ENCODE measurements around the gene BATF.

The BATF gene

GRCh38 chr14:75495399-75495798 is 26.9 kb upstream of the BATF start:
- Histone ChIP-seq H3K9me3 (ENCODE audit: severe bottlenecking) (no peaks in the 10 kb centered on the region), H3K36me3 (ENCODE audit: low read depth) (no peaks in the 10 kb centered on the region), H3K27ac (ENCODE audit: poor library complexity, severe bottlenecking) (no peak overlapping the region), H3K4me3 (ENCODE audit: severe bottlenecking) (no peak overlapping the region), H3K27me3 (ENCODE audit: insufficient read depth, poor library complexity, severe bottlenecking) (no peaks in the 10 kb centered on the region), H3K4me1 (ENCODE audit: insufficient read depth, poor library complexity, severe bottlenecking) (no peaks in the 10 kb centered on the region)
- TF ChIP-seq CTCF (IDR thresholded peaks at IDR 0.05; ENCODE audit: poor library complexity, severe bottlenecking) = no peak
- DNase-seq (ENCODE audit: low spot score) (no peak), ATAC-seq (ENCODE audit: low read depth) (no peak)

- no peak for ATAC-seq (ENCODE audit: low read depth)
- no peaks in the 10 kb centered on the region for H3K9me3 ChIP-seq (ENCODE audit: severe bottlenecking)
- H3K4me1 ChIP-seq (ENCODE audit: insufficient read depth, poor library complexity, severe bottlenecking) = no peaks in the 10 kb centered on the region
- no peak overlapping the region for H3K27ac ChIP-seq (ENCODE audit: poor library complexity, severe bottlenecking)
- H3K27me3 ChIP-seq (ENCODE audit: insufficient read depth, poor library complexity, severe bottlenecking) = no peaks in the 10 kb centered on the region
- no peak for TF ChIP-seq CTCF (IDR thresholded peaks at IDR 0.05; ENCODE audit: poor library complexity, severe bottlenecking)
- H3K36me3 ChIP-seq (ENCODE audit: low read depth) = no peaks in the 10 kb centered on the region
- H3K4me3 ChIP-seq (ENCODE audit: severe bottlenecking) = no peak overlapping the region
- no peak for DNase-seq (ENCODE audit: low spot score)
Measured at GRCh38 chr14:75495882-75496281, 26.4 kb upstream of the BATF start.

GRCh38 chr14:75496755-75497154 is 25.5 kb upstream of the BATF start:
- Histone ChIP-seq H3K4me3 (ENCODE audit: severe bottlenecking) (no peak overlapping the region), H3K27ac (ENCODE audit: poor library complexity, severe bottlenecking) (no peak overlapping the region), H3K4me1 (ENCODE audit: insufficient read depth, poor library complexity, severe bottlenecking) (no peaks in the 10 kb centered on the region), H3K9me3 (ENCODE audit: severe bottlenecking) (no peaks in the 10 kb centered on the region), H3K27me3 (ENCODE audit: insufficient read depth, poor library complexity, severe bottlenecking) (no peaks in the 10 kb centered on the region), H3K36me3 (ENCODE audit: low read depth) (no peaks in the 10 kb centered on the region)
- TF ChIP-seq CTCF (IDR thresholded peaks at IDR 0.05; ENCODE audit: poor library complexity, severe bottlenecking) = no peak
- DNase-seq (ENCODE audit: low spot score) (no peak), ATAC-seq (ENCODE audit: low read depth) (no peak)

- H3K4me3 ChIP-seq (ENCODE audit: severe bottlenecking) = no peak overlapping the region
- H3K4me1 ChIP-seq (ENCODE audit: insufficient read depth, poor library complexity, severe bottlenecking) = no peaks in the 10 kb centered on the region
- H3K36me3 ChIP-seq (ENCODE audit: low read depth) = no peaks in the 10 kb centered on the region
- no peaks in the 10 kb centered on the region for H3K9me3 ChIP-seq (ENCODE audit: severe bottlenecking)
- no peak for TF ChIP-seq CTCF (IDR thresholded peaks at IDR 0.05; ENCODE audit: poor library complexity, severe bottlenecking)
- H3K27ac ChIP-seq (ENCODE audit: poor library complexity, severe bottlenecking) = no peak overlapping the region
- H3K27me3 ChIP-seq (ENCODE audit: insufficient read depth, poor library complexity, severe bottlenecking) = no peaks in the 10 kb centered on the region
- DNase-seq (ENCODE audit: low spot score) (no peak), ATAC-seq (ENCODE audit: low read depth) (no peak)
Measured at GRCh38 chr14:75497191-75497590, 25.1 kb upstream of the BATF start.

GRCh38 chr14:75497701-75498100 is 24.6 kb upstream of the BATF start:
- Histone ChIP-seq H3K36me3 (ENCODE audit: low read depth) (no peaks in the 10 kb centered on the region), H3K27ac (ENCODE audit: poor library complexity, severe bottlenecking) (no peak overlapping the region), H3K27me3 (ENCODE audit: insufficient read depth, poor library complexity, severe bottlenecking) (no peaks in the 10 kb centered on the region), H3K4me1 (ENCODE audit: insufficient read depth, poor library complexity, severe bottlenecking) (no peaks in the 10 kb centered on the region), H3K9me3 (ENCODE audit: severe bottlenecking) (no peaks in the 10 kb centered on the region), H3K4me3 (ENCODE audit: severe bottlenecking) (no peak overlapping the region)
- TF ChIP-seq CTCF (IDR thresholded peaks at IDR 0.05; ENCODE audit: poor library complexity, severe bottlenecking) = no peak
- ATAC-seq (ENCODE audit: low read depth) (no peak), DNase-seq (ENCODE audit: low spot score) (no peak)

Measured in RWPE2 (cell line).